Activated CD8-positive, alpha-beta T cell treated with anti-CD3 and anti-CD28 coated beads for 36 hours (primary cell): ENCODE measurements around the gene SLC16A11. TPM values are rescaled to one million over a fixed set of nuclear protein-coding genes. Genes with fewer than 3 reads are reported as not detected.

Experiments
- ATAC-seq: fragments of 200-7000 bp; cut with Tn5 transposase; one replicate; pipeline ENCODE4 v1.10.0; 2021; ENCODE audit warnings: mild to moderate bottlenecking, moderate library complexity
- CTCF ChIA-PET: fragments of 350-600 bp; sonication (Branson Sonifier 250); formaldehyde crosslinking; loops from one replicate; lab custom pipeline; 2021; ENCODE audit warnings: antibody characterized with exemption; lab: Charles Lee
- POLR2A ChIA-PET: fragments of 350-600 bp; sonication (Branson Sonifier 250); formaldehyde crosslinking; loops from one replicate; lab custom pipeline; 2021; ENCODE audit warnings: antibody characterized with exemption; lab: Charles Lee
- DNase-seq: peaks from one replicate; pipeline ENCODE4 v3.0.0-alpha.2; 2020
- H3K27ac Mint-ChIP-seq: one replicate; pipeline ENCODE4 v1.8.0; 2021; ENCODE audit warnings: mild to moderate bottlenecking, mixed read lengths
- H3K27me3 Mint-ChIP-seq: one replicate; pipeline ENCODE4 v1.8.0; 2021; ENCODE audit warnings: mixed read lengths
- H3K36me3 Mint-ChIP-seq: one replicate; pipeline ENCODE4 v1.8.0; 2021; ENCODE audit warnings: low read depth, mixed read lengths
- H3K4me1 Mint-ChIP-seq: one replicate; pipeline ENCODE4 v1.8.0; 2021; ENCODE audit warnings: low read depth, mixed read lengths
- H3K4me3 Mint-ChIP-seq: one replicate; pipeline ENCODE4 v1.8.0; 2021; ENCODE audit warnings: mild to moderate bottlenecking, moderate library complexity, mixed read lengths
- H3K9me3 Mint-ChIP-seq: one replicate; pipeline ENCODE4 v1.8.0; 2021; ENCODE audit warnings: mixed read lengths
- CTCF ChIP-seq: fragments of 200-600 bp; IDR thresholded peaks from one replicate; pipeline ENCODE4 v1.8.0; 2022; ENCODE audit warnings: antibody characterized with exemption, mild to moderate bottlenecking
- intact Hi-C: fragments of 100-400 bp; cut with micrococcal nuclease; formaldehyde crosslinking; loops from one replicate; pipeline ENCODE4 v1.10.0; 2022
- total RNA-seq, 2 experiments: library from RNA; stranded (reverse); gene quantifications; one replicate each; pipeline ENCODE4 v1.2.3, GENCODE V29; 2021

SLC16A11 gene
- total RNA-seq, 2 experiments from 2014 or later, result 3.1 to 3.4 TPM

DNA sequence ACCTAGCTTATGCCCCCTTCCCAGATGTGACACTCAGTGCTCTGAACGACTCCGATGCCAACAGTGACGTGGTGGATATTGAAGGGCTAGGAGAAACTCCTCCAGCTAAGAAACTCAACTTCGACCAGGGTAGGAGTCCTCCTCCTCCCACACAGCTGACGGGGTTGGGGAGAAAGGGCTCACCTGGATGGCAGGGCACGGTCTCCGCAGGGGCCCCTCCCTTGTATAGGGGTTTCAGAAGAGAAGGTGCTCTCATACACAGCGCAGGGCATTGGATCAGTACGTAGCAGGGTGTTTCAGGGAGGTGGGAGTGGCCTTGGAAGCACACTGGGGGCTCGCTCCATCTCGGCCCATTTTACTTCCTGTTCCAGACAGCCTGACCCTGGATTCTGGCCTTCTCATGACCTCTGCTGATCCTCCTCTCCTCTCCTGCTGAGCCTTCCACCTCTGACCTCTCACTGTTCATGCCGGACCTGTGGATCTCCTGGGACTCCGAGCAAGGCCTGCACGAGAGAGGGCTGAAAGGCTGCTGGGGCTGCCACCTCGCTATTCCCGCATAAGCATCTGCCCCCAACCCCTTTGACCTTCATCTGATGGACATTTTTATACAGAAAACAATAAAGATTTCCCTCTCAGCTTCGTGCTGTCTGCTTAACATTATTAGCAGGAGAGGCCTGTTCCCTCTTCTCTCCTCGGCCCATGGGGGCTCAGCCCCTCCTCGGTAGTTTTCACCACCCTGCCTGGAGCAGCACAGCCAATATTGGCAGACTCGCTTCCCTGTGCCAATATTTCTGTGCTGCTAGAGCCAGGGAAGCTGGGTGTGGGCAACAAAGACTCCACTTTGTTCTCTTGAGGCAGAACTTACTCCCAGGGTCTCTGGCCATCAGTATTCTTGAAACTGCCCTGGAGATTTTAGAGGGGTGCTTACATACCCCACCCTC is 26.7 kb downstream of the SLC16A11 start:
- Mint-ChIP-seq H3K36me3 (peaks cover 37% of the 10 kb centered on the region), H3K9me3 (no peaks in the 10 kb centered on the region), H3K27ac (peak overlapping the region; percentile 93), H3K4me3 (peak overlapping the region; percentile 83), H3K27me3 (no peaks in the 10 kb centered on the region), H3K4me1 (peaks cover 47% of the 10 kb centered on the region)
- ChIA-PET CTCF (interaction anchor here (0.9 to 2.9 kb wide), 7 partner anchors 8 to 116 kb away, joined by 4 to 13 read pairs (median 6); no protein-coding TSS in a partner anchor), POLR2A (interaction anchor here (1.3 to 2.5 kb wide), 3 partner anchors 9 to 18 kb away, joined by 3 to 11 read pairs (median 7); partner anchors contain the start of gene SLC16A13)
- TF ChIP-seq CTCF, result no peak
- ATAC-seq (no peak), DNase-seq (no peak)
- intact Hi-C loops, result no loop called here

DNA sequence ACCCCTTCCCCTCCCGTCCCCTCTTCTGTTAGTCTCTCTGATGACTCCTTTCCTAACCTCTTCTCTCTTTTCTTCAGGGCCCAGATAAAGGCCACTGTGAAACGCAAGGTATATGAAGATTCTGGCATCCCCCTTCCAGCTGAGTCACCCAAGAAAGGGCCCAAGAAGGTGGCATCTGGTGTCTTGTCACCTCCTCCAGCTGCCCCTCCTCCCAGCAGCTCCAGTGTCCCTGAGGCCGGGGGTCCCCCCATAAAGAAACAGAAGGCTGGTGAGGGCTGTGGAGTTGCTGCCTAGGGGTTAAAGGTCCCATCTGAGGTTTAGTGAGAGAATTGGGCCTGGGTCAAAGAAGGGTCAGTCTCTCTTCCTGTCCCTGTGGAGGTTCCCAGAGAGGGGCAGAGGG is 27.5 kb downstream of the SLC16A11 start:
- intact Hi-C loops, result no loop called here
- Mint-ChIP-seq H3K36me3 (peaks cover 37% of the 10 kb centered on the region), H3K9me3 (no peaks in the 10 kb centered on the region), H3K27me3 (no peaks in the 10 kb centered on the region), H3K27ac (peak overlapping the region; percentile 93), H3K4me1 (peaks cover 44% of the 10 kb centered on the region), H3K4me3 (peak overlapping the region; percentile 83)
- ATAC-seq (no peak), DNase-seq (peak; percentile 68)
- ChIA-PET CTCF (interaction anchor here (0.9 to 2.9 kb wide), 6 partner anchors 9 to 117 kb away, joined by 4 to 13 read pairs (median 5); no protein-coding TSS in a partner anchor), POLR2A (interaction anchor here (1.8 to 2.5 kb wide), 2 partner anchors 10 to 19 kb away, joined by 7 to 11 read pairs; partner anchors contain the start of gene SLC16A13)
- no peak for TF ChIP-seq CTCF

DNA sequence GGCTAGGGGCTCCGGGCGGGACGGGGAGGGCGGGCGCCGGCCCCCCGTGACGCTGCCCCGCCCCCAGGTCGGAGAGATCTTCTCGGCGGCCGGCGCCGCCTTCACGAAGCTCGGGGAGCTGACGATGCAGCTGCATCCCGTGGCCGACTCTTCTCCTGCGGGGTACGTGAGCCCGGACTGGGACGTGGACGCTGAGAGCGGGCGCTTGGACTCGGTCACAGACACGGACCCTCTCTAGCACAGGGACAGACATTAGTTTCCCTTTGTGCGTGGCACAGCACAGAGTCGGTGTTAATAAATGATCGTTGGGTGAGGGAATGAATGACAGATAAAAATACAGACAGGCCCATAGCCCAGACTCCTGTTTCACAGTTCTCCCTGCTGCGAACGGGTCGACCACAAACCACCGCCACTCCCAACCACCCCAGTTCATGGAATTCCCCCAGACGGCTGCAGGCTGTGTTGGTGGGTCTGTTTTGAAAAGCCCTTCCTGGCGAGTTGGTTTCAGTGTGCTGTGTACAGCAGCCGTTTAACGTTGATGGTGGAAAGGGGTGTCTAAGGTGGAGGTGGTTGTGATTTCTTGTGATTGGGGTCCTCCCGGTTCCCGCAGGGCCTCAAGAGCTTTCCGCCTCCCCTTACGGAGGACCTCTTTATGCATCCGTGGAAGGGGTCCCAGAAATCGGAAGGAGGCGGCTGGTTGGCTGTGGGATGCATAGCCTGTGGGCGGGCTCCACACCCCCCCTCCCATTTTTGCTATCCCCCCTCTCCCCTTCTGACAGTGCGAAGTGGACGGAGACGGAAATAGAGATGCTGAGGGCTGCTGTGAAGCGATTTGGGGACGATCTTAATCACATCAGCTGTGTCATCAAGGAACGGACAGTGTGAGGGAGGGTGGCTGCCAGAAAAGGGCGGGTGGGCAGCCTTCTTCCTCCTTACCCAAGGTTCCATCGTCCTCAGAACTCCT is 28.6 kb downstream of the SLC16A11 start:
- CTCF ChIA-PET, result interaction anchor here (0.7 to 2.9 kb wide), 9 partner anchors 8 to 118 kb away, joined by 3 to 13 read pairs (median 5); partner anchors contain the start of gene BCL6B

More for the DNA sequence above, 28.6 kb downstream of the SLC16A11 start:
- peak overlapping the region; percentile 93 for H3K27ac Mint-ChIP-seq
- peak overlapping the region; percentile 83 for H3K4me3 Mint-ChIP-seq
- H3K9me3 Mint-ChIP-seq, result no peaks in the 10 kb centered on the region
- DNase-seq (peak; percentile 88), ATAC-seq (peak; percentile 31)
- H3K27me3 Mint-ChIP-seq, result no peaks in the 10 kb centered on the region
- intact Hi-C loops, result no loop called here
- H3K4me1 Mint-ChIP-seq, result peaks cover 46% of the 10 kb centered on the region
- peak; percentile 48 for TF ChIP-seq CTCF
- POLR2A ChIA-PET, result interaction anchor here (0.7 to 2.5 kb wide), 7 partner anchors 20 to 320 kb away, joined by 3 to 11 read pairs (median 3); partner anchors contain the start of gene SLC16A13
- H3K36me3 Mint-ChIP-seq, result peaks cover 37% of the 10 kb centered on the region
